Vagina (tissue), 2 donors: Measurements from ENCODE around the gene ALDH3B1. TPM values are rescaled to one million over a fixed set of nuclear protein-coding genes. Genes with fewer than 3 reads are reported as not detected.

Experiments used
- DNase-seq, 2 donors: peaks; one replicate each; pipeline ENCODE4 v3.0.0-alpha.2; 2017; ENCODE audit errors: extremely low spot score in 2 of 2
- H3K27ac ChIP-seq: fragments of 200-600 bp; sonication (generic); one replicate; pipeline ENCODE4 v1.5.1; 2019
- H3K27me3 ChIP-seq: fragments of 200-600 bp; sonication (generic); one replicate; pipeline ENCODE4 v1.5.1; 2019
- H3K36me3 ChIP-seq, 2 donors: fragments of 200-600 bp; sonication (generic); one replicate each; pipeline ENCODE4 v1.5.1; 2017 to 2019
- H3K4me1 ChIP-seq: fragments of 200-600 bp; sonication (generic); one replicate; pipeline ENCODE4 v1.5.1; 2019
- H3K4me3 ChIP-seq, 2 donors: fragments of 200-600 bp; sonication (generic); 1 replicate in 1 of 2; 2 replicates in 1 of 2; pipeline ENCODE4 v1.5.1; 2016 to 2019
- H3K9me3 ChIP-seq: fragments of 200-600 bp; sonication (generic); one replicate; pipeline ENCODE4 v1.5.1; 2019
- POLR2A ChIP-seq, 2 donors: fragments of 450-650 bp; IDR thresholded peaks; one replicate each; pipeline ENCODE4 v1.6.1; 2017; ENCODE audit warnings: antibody characterized with exemption in 2 of 2, mild to moderate bottlenecking in 2 of 2, moderate library complexity in 2 of 2
- POLR2AphosphoS5 ChIP-seq, 2 donors: sonication (generic); formaldehyde crosslinking; IDR thresholded peaks; one replicate each; pipeline ENCODE4 v1.9.0; 2017; ENCODE audit warnings: antibody characterized with exemption in 2 of 2, mild to moderate bottlenecking in 2 of 2, low read depth in 1 of 2; ENCODE audit not compliant: insufficient read depth in 1 of 2
- intact Hi-C: fragments of 100-400 bp; cut with DNase I; formaldehyde crosslinking; loops from one replicate; pipeline ENCODE4 v1.15.1; 2023
- total RNA-seq: library from RNA; depleted of rRNA; stranded (reverse); fragments of >200 nt; gene quantifications from one replicate; pipeline ENCODE4 v1.2.3, GENCODE V29; 2016
- TF ChIP-seq, protein P1 (sequence below), 3 experiments: fragments of 450-650 bp in 2 of 3; fragments of 200-600 bp in 1 of 3; sonication (generic) in 1 of 3; IDR thresholded peaks; one replicate each; pipeline ENCODE4 v1.5.1; 2017 to 2019; ENCODE audit warnings: antibody characterized with exemption in 3 of 3, mild to moderate bottlenecking in 2 of 3, moderate library complexity in 2 of 3

The ALDH3B1 gene
- total RNA-seq, 1 donor from 2014 or later = 22.1 TPM

DNA sequence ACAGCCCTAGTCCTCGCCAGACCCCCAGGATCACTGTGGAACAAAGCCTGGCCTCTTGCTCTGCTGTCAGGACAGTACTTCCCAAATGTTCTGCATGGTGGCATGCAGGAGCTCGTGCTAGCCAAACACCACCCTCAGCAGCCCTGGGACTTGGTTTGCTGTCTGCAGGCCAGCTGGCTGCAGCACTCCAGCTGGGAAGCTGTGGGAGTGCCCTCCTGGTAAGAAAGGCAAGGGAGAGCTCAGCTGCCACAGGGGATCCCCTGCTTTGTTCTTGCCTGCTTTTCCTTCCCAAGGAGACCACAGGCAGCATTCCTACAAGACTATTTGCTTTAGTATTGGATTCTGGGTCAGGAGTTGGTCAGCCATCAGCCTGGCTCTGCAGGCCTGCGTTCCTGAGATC lies 56.6 kb downstream of the ALDH3B1 start:
- peaks cover 0 to 32% of the 10 kb centered on the region in 2 donors for H3K36me3 ChIP-seq
- no peak for TF ChIP-seq POLR2AphosphoS5 (IDR thresholded peaks at IDR 0.05; ENCODE audit: insufficient read depth in 1 of 2, low read depth in 1 of 2)
- no peak for TF ChIP-seq POLR2A (IDR thresholded peaks at IDR 0.05)
- TF ChIP-seq, protein P1, sequence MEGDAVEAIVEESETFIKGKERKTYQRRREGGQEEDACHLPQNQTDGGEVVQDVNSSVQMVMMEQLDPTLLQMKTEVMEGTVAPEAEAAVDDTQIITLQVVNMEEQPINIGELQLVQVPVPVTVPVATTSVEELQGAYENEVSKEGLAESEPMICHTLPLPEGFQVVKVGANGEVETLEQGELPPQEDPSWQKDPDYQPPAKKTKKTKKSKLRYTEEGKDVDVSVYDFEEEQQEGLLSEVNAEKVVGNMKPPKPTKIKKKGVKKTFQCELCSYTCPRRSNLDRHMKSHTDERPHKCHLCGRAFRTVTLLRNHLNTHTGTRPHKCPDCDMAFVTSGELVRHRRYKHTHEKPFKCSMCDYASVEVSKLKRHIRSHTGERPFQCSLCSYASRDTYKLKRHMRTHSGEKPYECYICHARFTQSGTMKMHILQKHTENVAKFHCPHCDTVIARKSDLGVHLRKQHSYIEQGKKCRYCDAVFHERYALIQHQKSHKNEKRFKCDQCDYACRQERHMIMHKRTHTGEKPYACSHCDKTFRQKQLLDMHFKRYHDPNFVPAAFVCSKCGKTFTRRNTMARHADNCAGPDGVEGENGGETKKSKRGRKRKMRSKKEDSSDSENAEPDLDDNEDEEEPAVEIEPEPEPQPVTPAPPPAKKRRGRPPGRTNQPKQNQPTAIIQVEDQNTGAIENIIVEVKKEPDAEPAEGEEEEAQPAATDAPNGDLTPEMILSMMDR (IDR thresholded peaks at IDR 0.05) = no peak
- no peak for DNase-seq

GRCh38 chr11:68067991-68068390 lies 57.9 kb downstream of the ALDH3B1 start:
- Histone ChIP-seq H3K36me3 (peaks cover 0 to 36% of the 10 kb centered on the region in 2 donors), H3K9me3 (no peaks in the 10 kb centered on the region), H3K27me3 (no peaks in the 10 kb centered on the region), H3K4me3 (no peak overlapping the region), H3K4me1 (no peaks in the 10 kb centered on the region), H3K27ac (no peak overlapping the region)
- DNase-seq = no peak
- TF ChIP-seq POLR2AphosphoS5 (IDR thresholded peaks at IDR 0.05; ENCODE audit: insufficient read depth in 1 of 2, low read depth in 1 of 2) = no peak
- TF ChIP-seq POLR2A (IDR thresholded peaks at IDR 0.05) = no peak
- TF ChIP-seq, protein P1 (IDR thresholded peaks at IDR 0.05) = no peak
- intact Hi-C loops = no loop called here

More for the DNA sequence above, 56.6 kb downstream of the ALDH3B1 start:
- intact Hi-C loops = no loop called here
- H3K27me3 ChIP-seq = no peaks in the 10 kb centered on the region
- no peak overlapping the region for H3K4me3 ChIP-seq
- H3K4me1 ChIP-seq = no peaks in the 10 kb centered on the region
- no peak overlapping the region for H3K27ac ChIP-seq
- H3K9me3 ChIP-seq = no peaks in the 10 kb centered on the region

GRCh38 chr11:68071281-68072048 lies 61.3 kb downstream of the ALDH3B1 start:
- no peak for DNase-seq
- no peak overlapping the region for H3K27ac ChIP-seq
- no peaks in the 10 kb centered on the region for H3K9me3 ChIP-seq
- no peaks in the 10 kb centered on the region for H3K4me1 ChIP-seq
- H3K27me3 ChIP-seq = no peaks in the 10 kb centered on the region
- no peak for TF ChIP-seq POLR2AphosphoS5 (IDR thresholded peaks at IDR 0.05; ENCODE audit: insufficient read depth in 1 of 2, low read depth in 1 of 2)
- TF ChIP-seq, protein P1 (IDR thresholded peaks at IDR 0.05) = no peak
- TF ChIP-seq POLR2A (IDR thresholded peaks at IDR 0.05) = no peak
- H3K4me3 ChIP-seq = no peak overlapping the region
- peaks cover 0 to 26% of the 10 kb centered on the region in 2 donors for H3K36me3 ChIP-seq
- intact Hi-C loops = no loop called here

DNA sequence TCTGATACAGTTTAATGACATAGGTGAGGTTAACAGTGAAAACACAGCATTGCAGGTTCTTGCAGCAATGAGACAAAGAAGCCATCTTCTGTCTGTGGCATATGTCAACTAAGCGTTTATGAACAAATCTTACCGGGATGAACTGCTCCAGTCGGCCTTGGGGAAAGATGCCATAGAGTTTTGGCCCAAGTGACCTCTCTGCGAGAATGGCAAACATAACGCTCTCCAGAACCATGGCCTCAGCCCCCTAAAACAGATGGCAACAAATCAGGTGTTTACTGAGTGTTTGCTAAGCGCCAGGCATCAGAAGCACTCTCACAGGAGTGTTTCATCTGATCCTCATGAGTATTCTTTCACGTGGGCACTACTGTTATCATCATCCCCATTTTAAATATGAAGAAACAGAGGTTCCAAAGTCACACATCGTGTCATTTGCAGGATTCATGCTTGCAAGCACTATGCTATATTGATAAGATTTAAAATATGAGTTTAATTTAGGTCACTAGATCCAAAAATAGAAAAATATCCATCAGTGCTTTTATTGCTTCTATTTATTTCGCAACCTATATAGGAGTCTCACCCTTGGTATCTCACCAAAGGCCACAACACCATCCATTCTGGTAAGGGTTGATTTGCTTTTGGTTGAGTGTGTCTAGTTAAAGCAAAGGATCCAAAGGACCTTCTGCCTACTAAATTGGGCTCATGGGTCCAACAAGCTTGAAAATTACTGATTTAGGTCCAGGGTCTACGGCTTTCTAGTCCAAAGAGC lies 64.6 kb downstream of the ALDH3B1 start:
- Histone ChIP-seq H3K4me1 (no peaks in the 10 kb centered on the region), H3K9me3 (no peaks in the 10 kb centered on the region), H3K4me3 (no peak overlapping the region), H3K36me3 (peaks cover 0 to 8% of the 10 kb centered on the region in 2 donors), H3K27me3 (no peaks in the 10 kb centered on the region), H3K27ac (no peak overlapping the region)
- intact Hi-C loops = no loop called here
- DNase-seq = no peak
- TF ChIP-seq, protein P1 (IDR thresholded peaks at IDR 0.05) = no peak
- TF ChIP-seq POLR2A (IDR thresholded peaks at IDR 0.05) (no peak), POLR2AphosphoS5 (IDR thresholded peaks at IDR 0.05; ENCODE audit: insufficient read depth in 1 of 2, low read depth in 1 of 2) (no peak)
